Spleen (tissue), 11 donors: ENCODE measurements around the gene WT1. TPM values are rescaled to one million over a fixed set of nuclear protein-coding genes. Genes with fewer than 3 reads are reported as not detected.

ENCODE experiments used
- DNase-seq: peaks from one replicate; pipeline ENCODE4 v3.0.0-alpha.2; 2020
- H3K27ac ChIP-seq, 8 donors: fragments of 200-600 bp; sonication (generic) in 7 of 8; 1 replicate in 4 of 8; 2 replicates in 4 of 8; pipeline versions ENCODE4 v1.5.0 to v1.8.0; 2016 to 2021; ENCODE audit warnings: inconsistent platforms in 4 of 8, mild to moderate bottlenecking in 4 of 8, moderate library complexity in 1 of 8
- H3K27me3 ChIP-seq, 7 donors: fragments of 200-600 bp; sonication (generic) in 6 of 7; replicated peaks in 1 of 7; 1 replicate in 4 of 7; 2 replicates in 3 of 7; pipeline versions ENCODE4 v1.5.0 to v1.8.0; 2016 to 2021; ENCODE audit warnings: inconsistent platforms in 3 of 7, mild to moderate bottlenecking in 1 of 7
- H3K36me3 ChIP-seq, 6 donors: fragments of 200-600 bp; sonication (generic) in 5 of 6; 1 replicate in 4 of 6; 2 replicates in 2 of 6; pipeline versions ENCODE4 v1.5.0 to v1.8.0; 2016 to 2021; ENCODE audit warnings: inconsistent platforms in 2 of 6
- H3K4me1 ChIP-seq, 6 donors: fragments of 200-600 bp; sonication (generic) in 5 of 6; 1 replicate in 3 of 6; 2 replicates in 3 of 6; pipeline versions ENCODE4 v1.5.0 to v1.8.0; 2016 to 2021; ENCODE audit warnings: inconsistent platforms in 3 of 6
- H3K4me3 ChIP-seq, 8 donors: fragments of 200-600 bp; sonication (generic) in 7 of 8; 1 replicate in 4 of 8; 2 replicates in 4 of 8; pipeline versions ENCODE4 v1.5.0 to v1.8.0; 2016 to 2021; ENCODE audit warnings: inconsistent platforms in 4 of 8, mild to moderate bottlenecking in 4 of 8, moderate library complexity in 2 of 8
- H3K9me3 ChIP-seq, 8 donors: fragments of 200-600 bp; sonication (generic) in 7 of 8; 1 replicate in 4 of 8; 2 replicates in 4 of 8; pipeline versions ENCODE4 v1.5.0 to v1.8.0; 2016 to 2021; ENCODE audit warnings: inconsistent platforms in 4 of 8
- POLR2A ChIP-seq, 3 donors: fragments of 450-650 bp; IDR thresholded peaks; one replicate each; pipeline ENCODE4 v1.5.1; 2017; ENCODE audit warnings: antibody characterized with exemption in 3 of 3, mild to moderate bottlenecking in 1 of 3
- POLR2AphosphoS5 ChIP-seq, 3 donors: sonication (generic); formaldehyde crosslinking; IDR thresholded peaks; one replicate each; pipeline ENCODE4 v1.5.1; 2017; ENCODE audit warnings: antibody characterized with exemption in 3 of 3
- WGBS, 5 donors: extraction: QIAGEN DNeasy Blood & Tissue Kit in 3 of 5; methylation state at CpG; one replicate each; pipeline versions ENCODE4 v1.1.5 to v1.1.7; 2013 to 2018; 5-methylcytosine and 5-hydroxymethylcytosine counted together
- intact Hi-C: fragments of 100-400 bp; cut with DNase I; formaldehyde crosslinking; loops from one replicate; pipeline ENCODE4 v1.15.0; 2023; ENCODE audit warnings: low total_unique reads
- polyA plus RNA-seq, 3 donors: library from polyadenylated mRNA; stranded (reverse); fragments of 200-250 nt; gene quantifications; one replicate each; pipeline ENCODE4 v1.2.1, GENCODE V29; 2013
- total RNA-seq, 7 donors: library from RNA; depleted of rRNA in 3 of 7; stranded (reverse); fragments of >200 nt in 3 of 7; fragmentation: NEBNext Ultra II Directional in 4 of 7; extraction: Animal tissue kit (Norgen Biotek cat#: 25700) in 4 of 7; gene quantifications; one replicate each; pipeline versions ENCODE4 v1.1.0 to v1.2.1, GENCODE V29; 2016 to 2021
- TF ChIP-seq, protein P1 (sequence below), 11 experiments: fragments of 200-600 bp in 7 of 11; fragments of 450-650 bp in 4 of 11; sonication (generic) in 4 of 11; IDR thresholded peaks in 8 of 11; conservative IDR thresholded peaks in 3 of 11; 1 replicate in 7 of 11; 2 replicates in 4 of 11; pipeline versions ENCODE4 v1.4.0 to v1.8.0; 2016 to 2021; ENCODE audit warnings: antibody characterized with exemption in 11 of 11, inconsistent platforms in 4 of 11, mild to moderate bottlenecking in 1 of 11
- donor health status: healthy with polysubstance abuse.
- donor health status: DM: no; HTN: no; CAD: no; lungs with moderate emphysema.
- donor health status: DM: no; HTN: no; CAD: no.
- donor health status: Bipolar disorder and iron deficiency.
- donor health status: healthy.
- donor health status: DM: no; HTN: no; CAD: no.
- donor health status: DM: yes; HTN: yes; CAD: no.

WT1 gene
- total and polyA plus RNA-seq, 10 donors, result 1.6 to 53.0 (median 26.8) TPM

DNA sequence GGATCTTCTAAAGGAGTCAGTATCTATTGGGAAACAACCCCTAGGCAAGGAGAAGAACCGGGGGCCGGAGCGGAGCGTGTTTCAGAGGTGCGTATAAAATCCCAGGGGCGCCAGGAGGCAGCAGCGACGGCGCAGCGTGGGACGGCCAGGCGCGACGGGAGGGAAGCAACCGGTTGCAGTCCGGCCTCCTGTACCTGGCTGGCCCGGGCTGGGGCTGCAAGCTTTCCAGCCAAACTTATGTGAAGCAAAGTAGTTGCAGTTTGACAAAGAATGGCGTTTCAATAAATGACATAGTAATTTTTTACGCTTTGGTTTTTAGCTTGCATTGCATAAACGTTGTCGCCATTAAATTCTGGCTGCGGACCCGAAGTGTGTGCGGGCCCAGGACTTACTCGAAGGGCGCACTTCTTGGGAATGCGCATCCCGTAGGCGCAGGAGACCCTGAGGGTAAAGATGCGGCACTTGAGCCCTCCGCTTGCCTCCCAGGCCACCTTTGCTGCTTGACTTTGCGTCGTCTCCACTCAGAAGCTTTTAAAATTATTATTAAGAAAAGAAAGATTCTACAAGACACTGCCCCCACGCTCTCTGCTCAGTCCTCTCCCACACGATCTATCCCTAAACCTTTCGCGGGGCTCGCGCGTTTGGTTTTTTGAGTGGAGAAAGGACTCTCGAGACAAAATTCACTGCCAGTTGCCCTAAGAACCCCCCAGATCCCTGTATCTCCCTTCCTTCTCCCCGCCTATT is 1.6 kb upstream of the WT1 start:
- H3K36me3 ChIP-seq, result no peaks in the 10 kb centered on the region
- no peaks in the 10 kb centered on the region for H3K9me3 ChIP-seq
- intact Hi-C loops, result no loop called here
- peaks cover 0 to 100% (median 88%) of the 10 kb centered on the region in 7 donors for H3K27me3 ChIP-seq
- TF ChIP-seq POLR2AphosphoS5 (IDR thresholded peaks at IDR 0.05), result no peak
- H3K27ac ChIP-seq, result peak overlapping the region in 7 of 8 donors; percentile 79 to 86 (median 83)
- peaks cover 0 to 70% (median 51%) of the 10 kb centered on the region in 6 donors for H3K4me1 ChIP-seq
- no peak for DNase-seq
- WGBS, 5 donors, result 7 to 10% (median 7%) methylated on average over 42 of the region's 42 CpGs
- H3K4me3 ChIP-seq, result peak overlapping the region in 7 of 8 donors; percentile 13 to 66 (median 40)

DNA sequence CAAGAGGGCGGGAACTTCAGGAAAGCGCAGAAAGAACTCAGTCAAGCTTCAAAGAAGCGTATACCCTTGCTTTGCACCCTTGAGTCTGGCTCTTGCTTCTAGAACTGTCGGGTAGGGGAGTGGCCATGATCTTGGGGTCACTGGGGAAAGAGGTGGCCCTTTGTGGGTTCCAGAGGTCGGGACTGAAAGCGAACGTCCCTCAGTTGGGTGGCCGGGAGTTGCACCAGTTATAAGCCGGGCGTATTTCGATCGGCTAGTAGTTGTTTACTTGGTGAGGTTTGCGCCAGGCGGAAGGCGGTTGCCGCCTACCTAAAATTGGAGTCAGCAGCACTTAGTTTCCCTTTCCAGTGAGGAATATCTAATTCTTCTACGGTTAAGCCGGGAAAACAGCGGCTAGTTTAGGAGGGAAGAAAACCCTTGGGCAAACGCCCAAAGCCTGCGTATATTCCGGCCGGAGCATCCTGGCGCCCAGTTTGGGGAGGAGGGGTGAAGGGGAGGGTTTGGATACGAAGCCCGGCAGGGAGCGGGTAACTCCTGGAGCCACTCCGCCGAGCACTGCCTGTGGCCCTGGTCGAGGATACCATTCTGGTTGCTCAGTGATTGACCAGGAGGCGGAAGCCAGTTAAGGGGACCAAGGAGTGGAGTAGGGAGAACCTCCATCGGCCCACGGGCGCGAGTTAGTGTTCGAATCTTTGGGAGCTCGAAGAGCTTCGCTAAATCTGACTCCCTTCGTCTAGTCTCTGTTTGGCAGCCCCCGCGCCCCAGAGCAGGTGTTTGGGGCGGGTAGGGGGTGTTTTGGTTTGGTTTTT is 807 bp upstream of the WT1 start:
- Histone ChIP-seq H3K4me3 (peak overlapping the region in 7 of 8 donors; percentile 28 to 66 (median 41)), H3K4me1 (peaks cover 0 to 70% (median 52%) of the 10 kb centered on the region in 6 donors), H3K27ac (peak overlapping the region in 7 of 8 donors; percentile 79 to 86 (median 83)), H3K9me3 (no peaks in the 10 kb centered on the region), H3K36me3 (no peaks in the 10 kb centered on the region), H3K27me3 (peaks cover 0 to 100% (median 82%) of the 10 kb centered on the region in 7 donors)
- TF ChIP-seq POLR2AphosphoS5 (IDR thresholded peaks at IDR 0.05) (peak in 2 of 3 donors; percentile 29 to 33), POLR2A (IDR thresholded peaks at IDR 0.05) (no peak)
- DNase-seq, result peak; percentile 70
- WGBS, 5 donors, result 4 to 9% (median 5%) methylated on average over 34 to 42 of the region's 42 CpGs
- intact Hi-C loops, result no loop called here

DNA sequence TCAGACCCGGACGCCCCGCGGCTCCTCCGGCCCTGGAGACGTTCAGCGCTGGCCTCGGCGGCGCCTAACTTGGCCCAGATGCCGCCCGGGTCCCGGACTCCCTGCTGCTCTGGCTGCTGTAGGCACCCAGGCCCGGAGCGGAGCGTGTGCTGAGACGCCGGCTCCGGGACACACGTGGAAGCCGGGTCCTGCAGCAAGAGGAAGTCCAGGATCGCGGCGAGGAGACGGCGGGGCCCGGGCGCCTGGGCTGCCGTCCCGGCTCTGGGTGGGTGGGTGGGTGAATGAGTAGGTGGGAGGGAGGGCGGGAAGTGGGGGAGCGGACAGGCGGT is 223 bp downstream of the WT1 start:
- H3K4me1 ChIP-seq, result peaks cover 0 to 78% (median 56%) of the 10 kb centered on the region in 6 donors
- H3K36me3 ChIP-seq, result no peaks in the 10 kb centered on the region
- TF ChIP-seq, protein P1, sequence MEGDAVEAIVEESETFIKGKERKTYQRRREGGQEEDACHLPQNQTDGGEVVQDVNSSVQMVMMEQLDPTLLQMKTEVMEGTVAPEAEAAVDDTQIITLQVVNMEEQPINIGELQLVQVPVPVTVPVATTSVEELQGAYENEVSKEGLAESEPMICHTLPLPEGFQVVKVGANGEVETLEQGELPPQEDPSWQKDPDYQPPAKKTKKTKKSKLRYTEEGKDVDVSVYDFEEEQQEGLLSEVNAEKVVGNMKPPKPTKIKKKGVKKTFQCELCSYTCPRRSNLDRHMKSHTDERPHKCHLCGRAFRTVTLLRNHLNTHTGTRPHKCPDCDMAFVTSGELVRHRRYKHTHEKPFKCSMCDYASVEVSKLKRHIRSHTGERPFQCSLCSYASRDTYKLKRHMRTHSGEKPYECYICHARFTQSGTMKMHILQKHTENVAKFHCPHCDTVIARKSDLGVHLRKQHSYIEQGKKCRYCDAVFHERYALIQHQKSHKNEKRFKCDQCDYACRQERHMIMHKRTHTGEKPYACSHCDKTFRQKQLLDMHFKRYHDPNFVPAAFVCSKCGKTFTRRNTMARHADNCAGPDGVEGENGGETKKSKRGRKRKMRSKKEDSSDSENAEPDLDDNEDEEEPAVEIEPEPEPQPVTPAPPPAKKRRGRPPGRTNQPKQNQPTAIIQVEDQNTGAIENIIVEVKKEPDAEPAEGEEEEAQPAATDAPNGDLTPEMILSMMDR (IDR thresholded peaks at IDR 0.05 in 8 of 11, conservative IDR thresholded peaks at IDR 0.05 in 3 of 11), result no peak
- TF ChIP-seq POLR2AphosphoS5 (IDR thresholded peaks at IDR 0.05) (no peak), POLR2A (IDR thresholded peaks at IDR 0.05) (no peak)
- peak overlapping the region; percentile 14 to 66 (median 40) for H3K4me3 ChIP-seq
- H3K9me3 ChIP-seq, result no peaks in the 10 kb centered on the region
- H3K27me3 ChIP-seq, result peaks cover 0 to 100% (median 90%) of the 10 kb centered on the region in 7 donors
- 0 to 2% (median 1%) methylated on average over 15 to 33 of the region's 33 CpGs; no CpG with 5 or more reads in 1 of the 5 donors for WGBS, 5 donors
- intact Hi-C loops, result no loop called here
- DNase-seq, result peak; percentile 71
- H3K27ac ChIP-seq, result peak overlapping the region; percentile 59 to 86 (median 83)

DNA sequence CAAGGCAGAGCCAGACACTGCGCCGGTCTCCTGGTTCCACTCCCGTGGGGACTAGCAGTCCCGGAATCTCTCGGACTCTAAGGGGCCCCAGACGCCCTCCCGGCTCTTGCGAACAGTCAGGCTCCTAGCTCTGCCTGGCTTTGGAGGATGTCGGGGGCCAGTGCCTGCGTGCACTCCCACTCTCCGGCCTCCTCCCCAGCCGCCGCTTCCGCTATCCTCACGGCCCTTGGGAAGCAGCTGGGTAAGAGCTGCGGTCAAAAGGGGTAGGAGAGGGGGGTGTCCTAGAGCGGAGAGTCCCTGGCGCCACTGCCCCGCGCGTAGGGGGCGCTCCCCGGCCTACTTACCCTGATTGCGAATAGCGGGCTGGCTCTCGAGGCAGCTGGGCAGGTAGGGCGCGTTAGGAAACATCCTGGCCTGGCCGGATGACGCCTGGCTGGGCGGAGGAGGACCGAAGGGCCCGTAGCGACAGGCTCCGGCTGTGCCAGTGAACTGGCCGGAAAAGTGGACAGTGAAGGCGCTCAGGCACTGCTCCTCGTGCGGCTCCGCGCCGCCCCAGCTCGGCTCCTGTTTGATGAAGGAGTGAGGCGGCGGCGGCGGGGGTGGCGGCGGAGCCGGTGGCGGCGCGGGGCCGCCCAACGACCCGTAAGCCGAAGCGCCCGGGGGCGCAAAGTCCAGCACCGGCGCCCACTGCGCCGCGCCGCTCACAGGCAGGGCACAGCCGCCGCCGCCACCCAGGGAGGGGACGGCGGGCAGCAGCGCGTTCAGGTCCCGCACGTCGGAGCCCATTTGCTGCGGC is 785 bp downstream of the WT1 start:
- DNase-seq, result peak; percentile 71
- peak overlapping the region; percentile 59 to 86 (median 83) for H3K27ac ChIP-seq
- no peaks in the 10 kb centered on the region for H3K9me3 ChIP-seq
- H3K36me3 ChIP-seq, result no peaks in the 10 kb centered on the region
- intact Hi-C loops, result no loop called here
- 2 to 9% (median 4%) methylated on average over 31 to 77 of the region's 77 CpGs for WGBS, 5 donors
- H3K27me3 ChIP-seq, result peaks cover 0 to 100% (median 88%) of the 10 kb centered on the region in 7 donors
- peak overlapping the region; percentile 14 to 66 (median 40) for H3K4me3 ChIP-seq
- peaks cover 0 to 78% (median 56%) of the 10 kb centered on the region in 6 donors for H3K4me1 ChIP-seq
- TF ChIP-seq, protein P1 (IDR thresholded peaks at IDR 0.05 in 8 of 11, conservative IDR thresholded peaks at IDR 0.05 in 3 of 11), result no peak
- TF ChIP-seq POLR2AphosphoS5 (IDR thresholded peaks at IDR 0.05) (peak in 2 of 3 donors; percentile 55 to 73), POLR2A (IDR thresholded peaks at IDR 0.05) (no peak)
